Activated T-helper 17 cell treated with anti-CD3 and anti-CD28 coated beads, Interleukin-2, amount 50 U/mL, for 72 hours (primary cell): ENCODE measurements around the gene MRPL43. TPM values are rescaled to one million over a fixed set of nuclear protein-coding genes. Genes with fewer than 3 reads are reported as not detected.
"Not testable (repeated sequence)": the region's sequence is repeated elsewhere in the genome, so short reads cannot be mapped to it uniquely, and the experiment has no call there.

Experiments
- ATAC-seq: fragments of 150-1000 bp; cut with Tn5 transposase; replicated peaks from 2 replicates; pipeline ENCODE4 v1.10.0; 2021; ENCODE audit warnings: mild to moderate bottlenecking, moderate library complexity
- H3K27ac Mint-ChIP-seq: one replicate; pipeline ENCODE4 v1.8.0; 2022; ENCODE audit warnings: mixed read lengths
- H3K27me3 Mint-ChIP-seq: one replicate; pipeline ENCODE4 v1.8.0; 2022; ENCODE audit warnings: mixed read lengths
- H3K36me3 Mint-ChIP-seq: one replicate; pipeline ENCODE4 v1.8.0; 2022; ENCODE audit warnings: low read depth, mild to moderate bottlenecking, mixed read lengths
- H3K4me1 Mint-ChIP-seq: one replicate; pipeline ENCODE4 v1.8.0; 2022; ENCODE audit warnings: mixed read lengths
- H3K4me3 Mint-ChIP-seq: one replicate; pipeline ENCODE4 v1.8.0; 2022; ENCODE audit warnings: mild to moderate bottlenecking, mixed read lengths
- H3K9me3 Mint-ChIP-seq: one replicate; pipeline ENCODE4 v1.8.0; 2022; ENCODE audit warnings: mixed read lengths
- total RNA-seq, 2 donors: library from RNA; stranded (reverse); gene quantifications; one replicate each; pipeline ENCODE4 v1.2.3, GENCODE V29; 2022

MRPL43 gene
- total RNA-seq, 2 donors from 2014 or later = 50.1 to 58.7 TPM

- no peak for ATAC-seq
Observed at GRCh38 chr10:100986623-100986951, 710 bp downstream of the MRPL43 start.

DNA sequence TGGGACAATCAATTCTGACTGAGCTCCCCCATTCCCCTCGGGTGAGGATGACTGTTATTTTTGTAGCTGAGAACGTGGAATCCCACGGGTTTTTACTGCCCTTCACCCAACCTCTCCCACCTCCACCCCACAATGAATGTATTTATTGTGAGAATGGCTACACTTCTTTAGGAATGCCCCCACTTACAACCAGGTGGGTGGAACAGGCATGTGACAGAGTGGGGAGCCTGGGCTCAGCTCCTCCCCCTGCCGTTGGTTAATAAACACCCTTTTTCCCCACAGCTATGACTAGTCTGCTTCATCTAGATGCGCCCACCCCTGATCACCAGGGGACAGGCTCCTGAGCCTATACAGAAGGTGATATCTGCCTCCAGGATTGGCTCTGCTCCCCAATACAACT lies 2.0 kb downstream of the MRPL43 start:
- Mint-ChIP-seq H3K9me3 (no peaks in the 10 kb centered on the region), H3K36me3 (peaks cover 39% of the 10 kb centered on the region), H3K4me1 (peaks cover 15% of the 10 kb centered on the region), H3K4me3 (peak overlapping the region; percentile 100), H3K27me3 (no peaks in the 10 kb centered on the region), H3K27ac (no peak overlapping the region)
- ATAC-seq = no peak

More at GRCh38 chr10:100986623-100986951, 710 bp downstream of the MRPL43 start:
- no peaks in the 10 kb centered on the region for H3K27me3 Mint-ChIP-seq
- H3K4me1 Mint-ChIP-seq = peaks cover 26% of the 10 kb centered on the region
- peak overlapping the region; percentile 95 for H3K27ac Mint-ChIP-seq
- H3K36me3 Mint-ChIP-seq = peaks cover 46% of the 10 kb centered on the region
- peak overlapping the region; percentile 100 for H3K4me3 Mint-ChIP-seq
- H3K9me3 Mint-ChIP-seq = no peaks in the 10 kb centered on the region

- Mint-ChIP-seq H3K27me3 (no peaks in the 10 kb centered on the region), H3K27ac (no peak overlapping the region), H3K4me1 (peaks cover 14% of the 10 kb centered on the region), H3K4me3 (no peak overlapping the region), H3K9me3 (no peaks in the 10 kb centered on the region), H3K36me3 (peaks cover 33% of the 10 kb centered on the region)
- ATAC-seq = no peak
Observed at GRCh38 chr10:100984672-100985177, 2.6 kb downstream of the MRPL43 start.

DNA sequence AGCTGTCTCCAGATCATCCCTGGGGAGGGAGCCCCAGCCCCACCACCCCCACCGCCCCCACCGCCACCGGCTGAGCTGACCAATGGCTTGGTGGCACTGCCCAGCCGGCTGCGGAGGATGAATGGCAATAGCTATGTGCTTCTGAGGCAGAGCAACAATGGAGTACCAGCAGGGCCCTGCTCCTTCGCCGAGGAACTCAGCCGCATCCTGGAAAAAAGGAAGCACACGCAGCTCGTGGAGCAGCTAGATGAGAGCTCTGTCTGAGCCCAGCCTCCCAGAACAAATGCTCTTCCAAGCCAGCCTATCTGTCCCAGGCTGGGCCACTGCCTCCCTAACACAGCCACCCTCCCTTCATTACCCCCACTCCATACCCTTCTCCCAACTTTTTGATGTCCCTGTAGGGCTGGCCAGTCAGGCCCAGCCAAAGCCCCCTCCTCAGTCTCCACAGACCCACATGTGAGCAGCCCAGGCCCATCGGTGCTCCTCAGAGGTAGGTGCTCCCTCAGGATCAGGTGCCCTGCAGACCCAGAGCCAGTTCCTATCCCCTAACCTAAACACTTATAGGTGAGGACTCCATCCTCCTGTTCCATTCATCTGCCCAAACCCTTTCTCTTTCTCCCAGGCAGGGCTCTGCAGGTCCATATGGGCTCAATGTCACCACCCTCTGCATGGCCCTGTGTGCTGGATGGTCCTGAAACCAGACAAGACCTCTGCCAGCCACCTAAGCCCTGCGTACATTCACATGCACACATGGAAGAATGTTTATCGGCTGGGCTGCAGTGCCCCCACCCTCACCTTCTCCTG lies 3.2 kb downstream of the MRPL43 start:
- no peak for ATAC-seq
- no peaks in the 10 kb centered on the region for H3K9me3 Mint-ChIP-seq

GRCh38 chr10:100982916-100983830 lies 4.1 kb downstream of the MRPL43 start:
- Mint-ChIP-seq H3K27ac (peak overlapping the region; percentile 20), H3K27me3 (no peaks in the 10 kb centered on the region), H3K9me3 (no peaks in the 10 kb centered on the region), H3K4me1 (peaks cover 14% of the 10 kb centered on the region), H3K4me3 (no peak overlapping the region), H3K36me3 (peaks cover 32% of the 10 kb centered on the region)
- no peak for ATAC-seq

More for the DNA sequence above, 3.2 kb downstream of the MRPL43 start:
- peaks cover 14% of the 10 kb centered on the region for H3K4me1 Mint-ChIP-seq
- H3K36me3 Mint-ChIP-seq = peaks cover 29% of the 10 kb centered on the region
- no peak overlapping the region for H3K4me3 Mint-ChIP-seq
- H3K27me3 Mint-ChIP-seq = no peaks in the 10 kb centered on the region
- peak overlapping the region; percentile 61 for H3K27ac Mint-ChIP-seq

DNA sequence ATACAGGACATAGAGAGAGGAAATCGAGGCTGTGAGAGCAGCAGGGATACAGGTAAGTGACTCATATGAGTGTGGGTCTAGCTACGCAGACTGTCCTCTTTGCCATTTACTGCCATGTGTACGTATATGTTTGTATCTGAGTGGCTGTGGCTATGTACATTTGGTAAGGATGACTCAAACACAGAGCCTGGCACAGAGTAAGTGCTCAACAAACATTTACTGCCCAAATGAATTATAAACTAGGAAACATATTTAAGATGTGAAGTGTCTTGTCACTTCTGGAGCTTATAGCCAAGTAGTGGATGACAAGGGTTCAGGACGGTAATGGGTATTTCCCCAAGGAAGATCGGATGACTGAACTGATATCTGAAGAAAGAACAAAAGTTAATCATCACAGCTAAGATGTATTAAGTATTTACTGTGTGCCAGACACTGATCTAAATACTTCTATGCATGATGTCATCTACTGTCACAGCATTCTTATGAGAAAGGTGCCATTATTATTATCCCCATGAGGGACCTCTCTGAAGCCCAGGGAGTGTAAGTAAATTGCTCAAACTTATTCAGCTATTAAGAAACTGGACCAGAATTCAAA lies 6.0 kb downstream of the MRPL43 start:
- Mint-ChIP-seq H3K36me3 (peaks cover 20% of the 10 kb centered on the region), H3K9me3 (no peaks in the 10 kb centered on the region), H3K4me3 (no peak overlapping the region), H3K27ac (no peak overlapping the region), H3K27me3 (no peaks in the 10 kb centered on the region), H3K4me1 (peaks cover 4% of the 10 kb centered on the region)
- ATAC-seq = no peak

DNA sequence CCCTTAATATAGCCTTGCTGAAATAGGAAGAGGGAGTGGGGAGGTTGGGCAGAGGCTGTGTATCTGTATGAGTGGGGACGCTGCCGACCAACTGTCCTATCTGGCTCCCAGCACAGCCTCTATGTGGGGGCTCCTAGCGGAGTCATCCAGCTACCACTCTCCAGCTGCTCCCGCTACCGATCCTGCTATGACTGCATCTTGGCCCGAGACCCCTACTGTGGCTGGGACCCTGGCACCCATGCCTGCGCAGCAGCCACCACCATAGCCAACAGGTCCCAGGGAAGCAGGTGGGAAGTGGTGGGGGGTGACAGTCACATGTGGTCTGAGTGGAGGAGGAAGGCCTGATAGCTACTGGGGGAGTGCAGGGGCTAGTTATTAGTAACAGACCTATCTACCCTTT lies 6.6 kb downstream of the MRPL43 start:
- H3K4me1 Mint-ChIP-seq = peaks cover 4% of the 10 kb centered on the region
- ATAC-seq = no peak
- H3K9me3 Mint-ChIP-seq = no peaks in the 10 kb centered on the region
- no peaks in the 10 kb centered on the region for H3K27me3 Mint-ChIP-seq
- H3K27ac Mint-ChIP-seq = no peak overlapping the region
- no peak overlapping the region for H3K4me3 Mint-ChIP-seq
- H3K36me3 Mint-ChIP-seq = peaks cover 20% of the 10 kb centered on the region

DNA sequence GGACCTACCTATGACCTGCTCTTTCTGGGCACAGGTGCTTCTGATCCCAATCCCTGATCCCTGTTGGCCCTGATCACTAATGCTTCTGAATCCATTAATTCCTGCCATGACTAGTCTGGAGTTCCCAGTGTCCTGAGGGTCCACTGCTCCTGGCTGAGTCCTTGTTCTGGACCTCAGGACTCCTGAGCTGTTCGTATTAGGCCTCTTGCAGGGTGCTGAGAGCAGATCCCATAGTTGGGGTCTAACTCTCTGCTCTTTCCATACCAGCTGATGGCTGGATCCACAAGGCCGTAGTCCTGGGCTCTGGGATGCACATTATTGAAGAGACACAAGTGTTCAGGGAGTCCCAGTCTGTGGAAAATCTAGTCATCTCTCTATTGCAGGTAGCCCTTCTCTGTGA lies 7.0 kb downstream of the MRPL43 start:
- Mint-ChIP-seq H3K4me3 (no peak overlapping the region), H3K4me1 (peaks cover 4% of the 10 kb centered on the region), H3K27ac (no peak overlapping the region), H3K36me3 (peaks cover 20% of the 10 kb centered on the region), H3K27me3 (no peaks in the 10 kb centered on the region), H3K9me3 (no peaks in the 10 kb centered on the region)
- ATAC-seq = no peak

DNA sequence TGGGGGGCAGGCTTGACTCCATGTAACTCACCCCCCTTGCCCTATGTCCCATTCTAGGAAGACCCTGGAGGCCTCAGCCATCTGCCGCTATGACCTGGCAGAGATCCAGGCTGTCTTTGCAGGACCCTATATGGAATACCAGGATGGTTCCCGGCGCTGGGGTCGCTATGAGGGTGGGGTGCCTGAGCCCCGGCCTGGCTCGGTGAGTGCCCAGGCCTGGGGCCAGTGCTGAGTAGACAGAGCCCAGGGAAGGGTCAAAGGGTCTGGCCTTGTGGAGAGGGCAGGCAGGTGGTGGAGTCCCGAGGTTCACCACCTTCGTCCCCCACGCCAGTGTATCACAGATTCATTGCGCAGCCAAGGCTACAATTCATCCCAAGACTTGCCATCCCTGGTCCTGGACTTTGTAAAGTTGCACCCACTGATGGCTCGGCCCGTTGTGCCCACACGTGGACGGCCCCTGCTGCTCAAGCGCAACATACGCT lies 7.5 kb downstream of the MRPL43 start:
- H3K4me1 Mint-ChIP-seq = peaks cover 4% of the 10 kb centered on the region

GRCh38 chr10:100978901-100979195 lies 8.4 kb downstream of the MRPL43 start:
- no peak for ATAC-seq
- H3K27ac Mint-ChIP-seq = no peak overlapping the region
- H3K27me3 Mint-ChIP-seq = no peaks in the 10 kb centered on the region
- peaks cover 20% of the 10 kb centered on the region for H3K36me3 Mint-ChIP-seq
- peaks cover 4% of the 10 kb centered on the region for H3K4me1 Mint-ChIP-seq
- no peaks in the 10 kb centered on the region for H3K9me3 Mint-ChIP-seq
- H3K4me3 Mint-ChIP-seq = no peak overlapping the region

More for the DNA sequence above, 7.5 kb downstream of the MRPL43 start:
- no peaks in the 10 kb centered on the region for H3K27me3 Mint-ChIP-seq
- ATAC-seq = no peak
- no peak overlapping the region for H3K27ac Mint-ChIP-seq
- H3K9me3 Mint-ChIP-seq = no peaks in the 10 kb centered on the region
- H3K4me3 Mint-ChIP-seq = no peak overlapping the region
- peaks cover 20% of the 10 kb centered on the region for H3K36me3 Mint-ChIP-seq

- H3K27me3 Mint-ChIP-seq = no peaks in the 10 kb centered on the region
- H3K4me1 Mint-ChIP-seq = peaks cover 4% of the 10 kb centered on the region
Observed at GRCh38 chr10:100978121-100978900, 9.0 kb downstream of the MRPL43 start.

GRCh38 chr10:100977436-100977835 lies 9.9 kb downstream of the MRPL43 start:
- no peak for ATAC-seq
- Mint-ChIP-seq H3K9me3 (no peaks in the 10 kb centered on the region), H3K4me1 (no peaks in the 10 kb centered on the region), H3K4me3 (no peak overlapping the region), H3K36me3 (peaks cover 15% of the 10 kb centered on the region), H3K27me3 (no peaks in the 10 kb centered on the region), H3K27ac (no peak overlapping the region)

More at GRCh38 chr10:100978121-100978900, 9.0 kb downstream of the MRPL43 start:
- no peak overlapping the region for H3K27ac Mint-ChIP-seq
- ATAC-seq = no peak
- H3K36me3 Mint-ChIP-seq = peaks cover 20% of the 10 kb centered on the region
- H3K9me3 Mint-ChIP-seq = no peaks in the 10 kb centered on the region
- no peak overlapping the region for H3K4me3 Mint-ChIP-seq

GRCh38 chr10:100976906-100977305 lies 10.4 kb downstream of the MRPL43 start:
- Mint-ChIP-seq H3K9me3 (no peaks in the 10 kb centered on the region), H3K27me3 (no peaks in the 10 kb centered on the region), H3K4me3 (no peak overlapping the region), H3K4me1 (no peaks in the 10 kb centered on the region), H3K27ac (no peak overlapping the region), H3K36me3 (peaks cover 10% of the 10 kb centered on the region)
- ATAC-seq = no peak

- not testable (repeated sequence) for H3K9me3 Mint-ChIP-seq, H3K4me3 Mint-ChIP-seq, H3K27me3 Mint-ChIP-seq, H3K36me3 Mint-ChIP-seq, H3K4me1 Mint-ChIP-seq, H3K27ac Mint-ChIP-seq, ATAC-seq
Observed at GRCh38 chr10:100975397-100975796, 11.9 kb downstream of the MRPL43 start.
